SK-N-SH treated with all-trans-retinoic acid at 6 μM for 48 hours (cell line): ENCODE measurements around the gene GRAMD2A.

Experiments
- ATAC-seq: fragments of 200-7000 bp; cut with Tn5 transposase; 3 replicates; pipeline ENCODE4 v1.9.1; 2020; ENCODE audit warnings: mild to moderate bottlenecking, moderate library complexity
- ARNTL ChIP-seq: fragments of 450-650 bp; formaldehyde crosslinking; IDR thresholded peaks from 2 replicates; pipeline ENCODE4 v1.5.0; 2020; ENCODE audit warnings: low read depth, mild to moderate bottlenecking, moderate library complexity, borderline replicate concordance
- CREB5 ChIP-seq: fragments of 250-450 bp; sonication (Bioruptor Pico); IDR thresholded peaks from 2 replicates; pipeline ENCODE4 v1.5.1; 2020; ENCODE audit warnings: low read depth, mild to moderate bottlenecking, moderate library complexity
- CSDC2 ChIP-seq: fragments of 250-450 bp; sonication (Bioruptor Pico); IDR thresholded peaks from 2 replicates; pipeline ENCODE4 v1.5.0; 2020; ENCODE audit warnings: mild to moderate bottlenecking, moderate library complexity
- CSRNP3 ChIP-seq: fragments of 250-450 bp; sonication (Bioruptor Pico); IDR thresholded peaks from 2 replicates; pipeline ENCODE4 v1.5.1; 2021; ENCODE audit warnings: mild to moderate bottlenecking, moderate library complexity
- ESRRG ChIP-seq: fragments of 250-450 bp; sonication (Bioruptor Pico); IDR thresholded peaks from 2 replicates; pipeline ENCODE4 v1.6.1; 2021; ENCODE audit warnings: mild to moderate bottlenecking
- GLIS3 ChIP-seq: fragments of 250-450 bp; sonication (Bioruptor Pico); IDR thresholded peaks from 2 replicates; pipeline ENCODE4 v1.5.0; 2020; ENCODE audit warnings: mild to moderate bottlenecking, moderate library complexity
- ISL1 ChIP-seq: fragments of 250-450 bp; sonication (Bioruptor Pico); IDR thresholded peaks from 2 replicates; pipeline ENCODE4 v2.1.2; 2022; ENCODE audit warnings: mild to moderate bottlenecking, moderate library complexity
- OSR1 ChIP-seq: fragments of 250-450 bp; sonication (Bioruptor Pico); IDR thresholded peaks from 2 replicates; pipeline ENCODE4 v1.8.0; 2022; ENCODE audit warnings: moderate library complexity, mild to moderate bottlenecking, inconsistent platforms
- PATZ1 ChIP-seq: fragments of 250-450 bp; sonication (Bioruptor Pico); IDR thresholded peaks from 2 replicates; pipeline ENCODE4 v1.8.0; 2020; ENCODE audit warnings: mild to moderate bottlenecking, moderate library complexity, borderline replicate concordance
- PPARA ChIP-seq: fragments of 250-450 bp; sonication (Bioruptor Pico); IDR thresholded peaks from 2 replicates; pipeline ENCODE4 v1.5.0; 2020; ENCODE audit warnings: mild to moderate bottlenecking, borderline replicate concordance
- RARB ChIP-seq: fragments of 250-450 bp; sonication (Bioruptor Pico); IDR thresholded peaks from 2 replicates; pipeline ENCODE4 v1.8.0; 2021; ENCODE audit warnings: mild to moderate bottlenecking, moderate library complexity
- TCF4 ChIP-seq: fragments of 250-450 bp; sonication (Bioruptor Pico); IDR thresholded peaks from 2 replicates; pipeline ENCODE4 v1.8.0; 2021; ENCODE audit warnings: mild to moderate bottlenecking, moderate library complexity, borderline replicate concordance
- TSHZ2 ChIP-seq: fragments of 250-450 bp; sonication (Bioruptor Pico); IDR thresholded peaks from 2 replicates; pipeline ENCODE4 v1.5.0; 2020; ENCODE audit warnings: mild to moderate bottlenecking, moderate library complexity
- ZFP3 ChIP-seq: fragments of 250-450 bp; sonication (Bioruptor Pico); IDR thresholded peaks from 2 replicates; pipeline ENCODE4 v1.5.0; 2020; ENCODE audit warnings: mild to moderate bottlenecking, moderate library complexity
- ZFP30 ChIP-seq: fragments of 450-650 bp; formaldehyde crosslinking; IDR thresholded peaks from 2 replicates; pipeline ENCODE4 v1.5.0; 2022; ENCODE audit warnings: mild to moderate bottlenecking, moderate library complexity
- ZNF565 ChIP-seq: fragments of 450-650 bp; formaldehyde crosslinking; conservative IDR thresholded peaks from 2 replicates; pipeline ENCODE4 v1.5.0; 2020; ENCODE audit warnings: low read depth, mild to moderate bottlenecking, moderate library complexity
- ZNF70 ChIP-seq: fragments of 450-650 bp; formaldehyde crosslinking; IDR thresholded peaks from 2 replicates; pipeline ENCODE4 v1.5.0; 2020; ENCODE audit warnings: mild to moderate bottlenecking, moderate library complexity
- ZNF8 ChIP-seq: fragments of 450-650 bp; formaldehyde crosslinking; IDR thresholded peaks from 2 replicates; pipeline ENCODE4 v1.5.0; 2020; ENCODE audit warnings: mild to moderate bottlenecking, moderate library complexity

GRAMD2A gene

GRCh38 chr15:72202302-72202701 lies 4.7 kb upstream of the GRAMD2A start:
- no peak for ATAC-seq
- TF ChIP-seq GLIS3 (CRISPR knock-in tag) (no peak), PATZ1 (CRISPR knock-in tag) (no peak), ZNF70 (no peak), ZNF8 (CRISPR knock-in tag) (no peak), CSDC2 (CRISPR knock-in tag) (no peak), TCF4 (CRISPR knock-in tag) (no peak), ZFP30 (CRISPR knock-in tag) (no peak), ISL1 (CRISPR knock-in tag) (no peak), PPARA (CRISPR knock-in tag) (no peak)
- TF ChIP-seq, all 23 proteins: peak for 0

DNA sequence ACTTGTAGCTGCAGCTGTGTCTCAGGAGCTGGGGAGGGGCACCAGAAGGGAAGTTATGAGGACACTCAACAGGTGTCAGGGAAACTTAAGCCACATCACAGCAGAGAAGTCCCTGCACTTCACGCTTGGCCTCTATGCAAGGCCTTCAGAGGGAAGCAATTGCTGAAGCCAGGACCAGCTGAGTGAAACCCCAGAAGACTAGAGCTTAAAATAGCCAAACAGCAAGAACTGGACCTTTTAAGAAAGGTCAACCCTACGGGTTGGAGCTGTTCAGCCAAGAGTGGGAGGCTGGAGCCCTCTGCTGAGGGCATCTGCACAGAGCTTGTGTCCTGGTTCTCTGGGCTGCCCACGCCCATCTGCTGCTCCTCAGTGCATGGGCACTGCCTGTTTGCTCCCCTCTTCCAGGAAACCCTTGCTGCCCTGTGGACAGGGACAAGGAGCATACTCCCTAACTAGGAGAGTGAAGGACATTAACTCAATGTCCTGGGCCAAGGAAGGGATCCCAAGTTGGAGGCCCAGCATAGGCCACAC lies 3.9 kb upstream of the GRAMD2A start:
- ATAC-seq = no peak
- TF ChIP-seq ZFP30 (CRISPR knock-in tag) (no peak), CSRNP3 (CRISPR knock-in tag) (no peak)

DNA sequence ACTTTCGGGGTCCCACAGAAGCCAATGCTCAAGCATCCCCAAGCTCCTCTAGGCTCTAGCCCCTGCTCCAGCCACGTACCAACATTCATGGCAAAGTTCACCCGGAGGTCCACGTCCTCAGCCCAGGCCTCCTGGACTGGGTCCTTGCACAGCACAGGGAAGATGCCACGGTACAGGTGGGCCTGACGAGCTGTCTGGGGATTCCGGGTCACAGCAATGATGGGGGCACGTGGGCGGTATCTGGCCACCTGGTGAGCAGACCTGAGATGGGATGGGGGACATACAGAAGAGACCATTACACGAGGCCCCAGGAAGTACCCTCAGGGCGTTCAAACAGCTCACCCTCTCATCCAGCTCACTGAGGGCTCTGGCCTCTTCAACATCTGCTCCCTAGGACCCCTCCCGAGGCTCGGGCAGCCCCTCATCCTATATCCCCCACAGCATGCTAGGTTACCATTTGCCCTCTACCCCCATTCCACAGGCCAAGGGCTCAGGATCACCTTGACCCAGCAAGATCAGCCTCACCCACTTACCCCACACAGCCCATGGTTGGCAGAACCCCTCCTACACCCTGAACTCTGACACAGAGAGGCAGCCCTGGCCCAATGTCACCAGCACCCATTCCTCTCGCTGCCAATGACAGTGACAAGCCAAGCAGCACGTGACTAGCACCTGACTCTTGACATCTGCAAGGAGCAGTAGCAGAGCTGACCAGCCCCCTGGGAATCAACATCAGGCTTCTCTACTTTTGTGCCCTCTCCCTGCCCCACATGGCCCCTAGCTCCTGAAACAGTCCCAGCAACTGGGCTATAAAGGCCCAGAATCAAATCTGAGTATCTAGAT lies 3.0 kb upstream of the GRAMD2A start:
- no peak for ATAC-seq
- TF ChIP-seq CSDC2 (CRISPR knock-in tag) (no peak), PATZ1 (CRISPR knock-in tag) (no peak), ZFP3 (CRISPR knock-in tag) (no peak), ZNF70 (no peak), ARNTL (no peak), CREB5 (CRISPR knock-in tag) (no peak), ESRRG (CRISPR knock-in tag) (no peak), PPARA (CRISPR knock-in tag) (no peak), OSR1 (no peak), TSHZ2 (CRISPR knock-in tag) (no peak), ZFP30 (CRISPR knock-in tag) (no peak), ZNF565 (no peak), TCF4 (CRISPR knock-in tag) (no peak), ZNF8 (CRISPR knock-in tag) (no peak), GLIS3 (CRISPR knock-in tag) (no peak), RARB (CRISPR knock-in tag) (no peak)
